Activated naive CD8-positive, alpha-beta T cell treated with anti-CD3 and anti-CD28 coated beads, Interleukin-2, amount 10 ng/mL, durations not matched to agents 7 days and 5 days (primary cell): Measurements from ENCODE around the gene CDCA7. TPM values are rescaled to one million over a fixed set of nuclear protein-coding genes. Genes with fewer than 3 reads are reported as not detected.
"Not testable (repeated sequence)": the region's sequence is repeated elsewhere in the genome, so short reads cannot be mapped to it uniquely, and the experiment has no call there.

ENCODE experiments used
- ATAC-seq: fragments of 150-1000 bp; cut with Tn5 transposase; one replicate; pipeline ENCODE4 v1.10.0; 2021; ENCODE audit warnings: low read depth, moderate library complexity
- POLR2A ChIA-PET: fragments of 350-600 bp; sonication (Branson Sonifier 250); formaldehyde crosslinking; loops from one replicate; lab custom pipeline; 2021; ENCODE audit warnings: antibody characterized with exemption; lab: Charles Lee
- DNase-seq: peaks from one replicate; pipeline ENCODE4 v3.0.0; 2021
- H3K27ac Mint-ChIP-seq: one replicate; pipeline ENCODE4 v1.8.0; 2022; ENCODE audit warnings: mild to moderate bottlenecking, mixed read lengths
- H3K27me3 Mint-ChIP-seq: one replicate; pipeline ENCODE4 v1.8.0; 2022; ENCODE audit warnings: mild to moderate bottlenecking, moderate library complexity, mixed read lengths
- H3K36me3 Mint-ChIP-seq: one replicate; pipeline ENCODE4 v1.8.0; 2021; ENCODE audit warnings: mild to moderate bottlenecking, mixed read lengths
- H3K4me1 Mint-ChIP-seq: one replicate; pipeline ENCODE4 v1.8.0; 2021; ENCODE audit warnings: mixed read lengths
- H3K4me3 Mint-ChIP-seq: one replicate; pipeline ENCODE4 v1.8.0; 2022; ENCODE audit warnings: mild to moderate bottlenecking, moderate library complexity, mixed read lengths
- H3K9me3 Mint-ChIP-seq: one replicate; pipeline ENCODE4 v1.8.0; 2021; ENCODE audit warnings: mixed read lengths
- total RNA-seq, 2 experiments: library from RNA; stranded (reverse); gene quantifications; one replicate each; pipeline ENCODE4 v1.2.3, GENCODE V29; 2021

CDCA7 gene
- total RNA-seq, 2 experiments from 2014 or later, result 77.8 to 81.5 TPM

DNA sequence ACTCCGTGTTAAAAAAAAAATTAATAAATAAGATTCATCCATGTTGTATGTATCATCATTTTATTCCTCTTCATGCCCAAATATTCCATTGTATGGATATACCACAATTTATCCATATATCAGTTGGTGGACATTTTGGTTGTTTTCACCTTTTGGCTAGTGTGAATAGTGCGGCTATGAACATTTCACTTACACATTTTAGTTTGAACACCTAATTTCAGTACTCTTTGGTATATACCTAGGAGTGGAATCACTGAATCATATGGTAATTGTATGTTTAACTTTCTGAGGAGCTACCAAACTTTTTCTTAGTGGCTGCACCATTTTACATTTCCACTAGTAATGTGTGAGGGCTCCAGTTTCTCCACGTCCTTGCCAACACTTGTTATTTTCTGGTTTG is 20.0 kb downstream of the CDCA7 start:
- H3K4me1 Mint-ChIP-seq, result peaks cover 10% of the 10 kb centered on the region
- no peak overlapping the region for H3K4me3 Mint-ChIP-seq
- no peak overlapping the region for H3K27ac Mint-ChIP-seq
- no peak for ATAC-seq
- H3K9me3 Mint-ChIP-seq, result no peaks in the 10 kb centered on the region
- H3K27me3 Mint-ChIP-seq, result no peaks in the 10 kb centered on the region
- POLR2A ChIA-PET, result no interaction called here
- H3K36me3 Mint-ChIP-seq, result peaks cover 43% of the 10 kb centered on the region
- no peak for DNase-seq

DNA sequence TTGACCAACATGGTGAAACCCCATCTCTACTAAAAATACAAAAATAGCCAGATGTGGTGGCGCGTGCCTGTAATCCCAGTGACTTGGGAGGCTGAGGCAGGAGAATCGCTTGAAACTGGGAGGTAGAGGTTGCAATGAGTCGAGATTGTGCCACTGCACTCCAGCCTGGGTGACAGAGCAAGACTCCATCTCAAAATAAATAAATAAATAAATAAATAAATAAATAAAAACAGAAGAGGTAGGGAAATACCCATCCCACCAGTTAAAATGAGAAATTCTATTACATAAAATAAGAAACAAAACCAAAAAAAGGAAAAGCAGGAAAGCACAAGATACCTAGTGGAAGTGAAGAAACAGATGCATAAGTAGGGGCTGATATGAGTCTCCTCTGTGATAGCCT is 30.9 kb downstream of the CDCA7 start:
- POLR2A ChIA-PET, DNase-seq, ATAC-seq, H3K27me3 Mint-ChIP-seq, H3K27ac Mint-ChIP-seq, H3K4me1 Mint-ChIP-seq, H3K9me3 Mint-ChIP-seq, H3K4me3 Mint-ChIP-seq: not testable (repeated sequence)
- H3K36me3 Mint-ChIP-seq, result peaks cover 16% of the 10 kb centered on the region

DNA sequence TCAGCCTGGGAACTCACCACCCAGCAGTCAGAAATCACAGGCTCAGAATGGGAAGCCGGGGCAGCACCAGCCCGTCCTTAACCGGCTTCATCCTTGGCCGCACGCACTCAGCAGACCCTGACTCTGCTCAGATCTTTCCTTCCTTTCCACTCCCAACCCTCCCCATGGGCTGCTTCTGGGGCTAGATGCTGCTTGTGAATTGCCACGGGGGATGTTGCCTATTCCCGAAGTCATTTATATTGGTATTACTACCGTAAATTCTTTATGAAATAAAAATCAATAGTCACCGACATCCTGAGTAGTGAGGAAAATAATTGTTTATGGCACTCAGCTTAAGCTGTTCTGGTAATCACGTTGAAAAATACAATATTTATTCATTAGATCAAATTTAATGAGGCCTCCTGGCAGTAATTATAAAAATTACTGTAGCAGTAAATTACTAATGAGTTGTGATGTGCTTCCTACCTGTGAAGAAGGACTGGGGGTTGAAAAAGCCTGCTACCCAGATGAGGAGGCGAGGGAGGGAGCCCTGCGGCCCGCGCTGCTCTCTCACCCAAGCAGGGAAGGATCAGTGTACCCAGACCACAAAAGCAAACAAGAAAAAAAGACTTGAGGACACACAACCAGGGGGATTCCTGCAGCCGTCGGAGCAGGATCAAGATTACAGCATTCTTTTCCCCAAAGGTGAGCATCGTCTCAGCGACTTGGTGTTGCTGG is 31.5 kb downstream of the CDCA7 start:
- H3K9me3 Mint-ChIP-seq, result no peaks in the 10 kb centered on the region
- DNase-seq, result no peak
- no peak overlapping the region for H3K4me3 Mint-ChIP-seq
- no peaks in the 10 kb centered on the region for H3K4me1 Mint-ChIP-seq
- H3K36me3 Mint-ChIP-seq, result peaks cover 11% of the 10 kb centered on the region
- no peak overlapping the region for H3K27ac Mint-ChIP-seq
- POLR2A ChIA-PET, result no interaction called here
- ATAC-seq, result no peak
- no peaks in the 10 kb centered on the region for H3K27me3 Mint-ChIP-seq

DNA sequence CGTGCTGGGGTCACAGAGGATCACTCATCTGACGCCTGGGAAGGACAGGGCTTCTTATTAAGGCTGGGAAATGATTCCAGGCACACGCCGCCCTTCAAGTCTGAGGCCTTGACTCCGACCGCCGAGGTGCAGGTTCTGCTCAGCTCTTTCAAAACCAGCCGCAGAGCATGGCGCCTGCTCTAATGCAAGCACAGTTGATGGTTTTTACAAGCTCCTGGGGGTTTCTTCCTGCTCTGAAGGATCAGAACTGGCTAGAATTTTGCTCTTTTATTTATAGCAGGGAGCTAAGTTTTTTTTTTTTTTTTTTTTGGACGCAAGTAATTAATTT is 32.0 kb downstream of the CDCA7 start:
- H3K27me3 Mint-ChIP-seq, result no peaks in the 10 kb centered on the region
- peaks cover 11% of the 10 kb centered on the region for H3K36me3 Mint-ChIP-seq
- H3K27ac Mint-ChIP-seq, result no peak overlapping the region
- no peak overlapping the region for H3K4me3 Mint-ChIP-seq
- DNase-seq (no peak), ATAC-seq (no peak)
- no peaks in the 10 kb centered on the region for H3K9me3 Mint-ChIP-seq
- no peaks in the 10 kb centered on the region for H3K4me1 Mint-ChIP-seq
- POLR2A ChIA-PET, result no interaction called here

DNA sequence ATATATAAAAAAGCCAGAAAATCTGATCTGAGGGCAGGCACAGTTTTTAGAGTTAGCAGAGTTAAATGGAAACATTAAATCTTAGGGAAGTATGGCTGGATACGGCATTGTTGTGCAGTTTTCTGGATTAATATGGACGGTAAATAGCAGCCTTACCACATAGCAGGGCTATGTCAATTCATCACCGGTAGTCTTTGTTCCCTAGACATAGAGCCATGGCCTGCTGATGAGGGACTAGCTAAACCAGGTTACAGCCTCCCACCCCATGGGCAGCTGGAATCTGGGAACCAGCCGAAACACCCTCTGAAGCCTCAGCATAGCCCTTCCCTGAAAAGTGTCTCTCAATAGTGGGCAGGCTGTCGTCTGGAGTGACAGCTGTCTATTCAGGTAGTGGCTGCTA is 32.4 kb downstream of the CDCA7 start:
- H3K9me3 Mint-ChIP-seq, result no peaks in the 10 kb centered on the region
- H3K27ac Mint-ChIP-seq, result no peak overlapping the region
- no peak for DNase-seq
- H3K36me3 Mint-ChIP-seq, result peaks cover 11% of the 10 kb centered on the region
- H3K27me3 Mint-ChIP-seq, result no peaks in the 10 kb centered on the region
- POLR2A ChIA-PET, result no interaction called here
- ATAC-seq, result no peak
- H3K4me3 Mint-ChIP-seq, result no peak overlapping the region
- H3K4me1 Mint-ChIP-seq, result no peaks in the 10 kb centered on the region

DNA sequence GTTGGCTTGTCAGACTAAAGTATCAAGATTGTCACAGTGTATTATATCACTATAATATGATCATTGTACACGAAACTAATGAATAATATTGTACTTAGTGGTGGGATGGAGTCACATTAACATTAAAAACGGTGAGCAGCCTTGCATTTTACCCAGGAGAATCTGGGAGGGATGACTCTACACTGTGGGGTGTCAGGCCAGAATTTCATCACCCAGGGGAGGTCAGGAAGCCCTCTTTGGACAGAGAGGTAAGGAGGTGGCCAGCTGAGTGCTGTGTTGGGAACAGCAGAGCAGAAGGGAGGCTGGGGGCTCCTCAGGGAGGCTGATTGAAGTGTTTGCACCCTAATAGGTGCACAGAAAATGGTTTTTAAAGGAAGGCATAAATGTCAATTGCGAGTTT is 33.0 kb downstream of the CDCA7 start:
- H3K4me1 Mint-ChIP-seq, result no peaks in the 10 kb centered on the region
- H3K36me3 Mint-ChIP-seq, result peaks cover 11% of the 10 kb centered on the region
- DNase-seq (no peak), ATAC-seq (no peak)
- POLR2A ChIA-PET, result no interaction called here
- no peaks in the 10 kb centered on the region for H3K9me3 Mint-ChIP-seq
- H3K27ac Mint-ChIP-seq, result no peak overlapping the region
- H3K4me3 Mint-ChIP-seq, result no peak overlapping the region
- H3K27me3 Mint-ChIP-seq, result no peaks in the 10 kb centered on the region

DNA sequence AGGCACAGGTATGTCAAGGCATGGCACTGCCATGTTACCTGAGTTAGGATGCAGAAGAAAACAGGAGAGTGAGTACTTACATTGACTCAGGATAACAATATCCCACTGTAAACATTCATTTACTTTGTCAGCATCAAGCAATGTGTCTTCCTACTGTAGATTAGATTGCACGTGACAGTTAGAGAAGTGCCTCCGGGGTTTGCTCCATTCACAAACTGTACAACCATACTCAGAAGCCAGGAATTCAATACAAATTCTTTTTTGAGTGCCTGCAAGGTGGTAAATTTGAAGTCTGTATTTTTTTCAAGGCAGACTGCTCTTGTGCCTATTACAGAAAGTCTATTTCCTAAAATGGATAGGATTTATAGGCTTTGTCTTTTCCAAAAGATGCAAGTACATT is 34.1 kb downstream of the CDCA7 start:
- peaks cover 5% of the 10 kb centered on the region for H3K36me3 Mint-ChIP-seq
- DNase-seq (no peak), ATAC-seq (no peak)
- peaks cover 10% of the 10 kb centered on the region for H3K27me3 Mint-ChIP-seq
- no peaks in the 10 kb centered on the region for H3K9me3 Mint-ChIP-seq
- no peak overlapping the region for H3K4me3 Mint-ChIP-seq
- POLR2A ChIA-PET, result no interaction called here
- H3K4me1 Mint-ChIP-seq, result no peaks in the 10 kb centered on the region
- no peak overlapping the region for H3K27ac Mint-ChIP-seq

DNA sequence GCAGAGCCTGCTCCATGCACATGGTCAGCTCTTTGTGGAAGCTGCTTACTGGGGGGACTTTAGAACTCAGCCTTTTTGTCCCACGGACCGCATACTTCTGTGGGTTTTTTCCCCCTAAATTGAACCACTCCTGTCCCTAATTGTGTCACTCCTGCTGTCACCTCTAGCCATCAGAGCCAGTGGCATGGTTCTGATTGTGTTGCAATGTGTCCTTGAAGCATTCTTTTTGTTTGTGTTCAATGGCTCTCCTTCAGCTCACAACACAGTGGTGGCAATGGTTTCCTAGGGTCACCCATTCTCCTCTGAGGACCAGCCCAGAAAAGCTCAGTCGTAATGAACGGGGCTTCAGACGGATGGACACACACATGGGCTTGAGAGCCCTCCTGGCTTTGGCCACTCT is 35.4 kb downstream of the CDCA7 start:
- ATAC-seq, result no peak
- POLR2A ChIA-PET, result no interaction called here
- H3K27me3 Mint-ChIP-seq, result peaks cover 17% of the 10 kb centered on the region
- H3K4me1 Mint-ChIP-seq, result no peaks in the 10 kb centered on the region
- H3K4me3 Mint-ChIP-seq, result no peak overlapping the region
- H3K27ac Mint-ChIP-seq, result no peak overlapping the region
- no peak for DNase-seq
- H3K36me3 Mint-ChIP-seq, result no peaks in the 10 kb centered on the region
- no peaks in the 10 kb centered on the region for H3K9me3 Mint-ChIP-seq

DNA sequence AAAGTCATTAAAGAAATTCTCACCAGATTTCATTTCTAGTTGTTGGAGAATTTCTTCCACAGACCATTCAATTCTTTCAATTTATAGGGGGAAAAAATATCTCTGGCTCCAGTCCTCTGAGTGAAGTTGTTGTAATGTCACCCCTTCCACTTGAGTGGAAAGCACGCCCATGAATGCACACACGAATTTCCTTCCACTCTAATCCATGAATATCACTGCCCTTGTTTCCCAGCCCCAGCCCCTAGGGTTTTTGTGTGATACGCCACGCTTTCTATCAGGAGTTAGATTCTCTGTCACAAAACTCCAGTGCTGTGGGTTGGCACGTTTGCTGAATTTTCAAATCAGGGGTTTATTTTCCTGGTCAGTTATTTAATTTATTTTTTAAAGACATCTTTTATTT is 38.1 kb downstream of the CDCA7 start:
- POLR2A ChIA-PET, result no interaction called here
- Mint-ChIP-seq H3K4me3 (no peak overlapping the region), H3K36me3 (no peaks in the 10 kb centered on the region), H3K27ac (no peak overlapping the region), H3K4me1 (no peaks in the 10 kb centered on the region), H3K27me3 (peaks cover 26% of the 10 kb centered on the region), H3K9me3 (no peaks in the 10 kb centered on the region)
- DNase-seq (no peak), ATAC-seq (no peak)

DNA sequence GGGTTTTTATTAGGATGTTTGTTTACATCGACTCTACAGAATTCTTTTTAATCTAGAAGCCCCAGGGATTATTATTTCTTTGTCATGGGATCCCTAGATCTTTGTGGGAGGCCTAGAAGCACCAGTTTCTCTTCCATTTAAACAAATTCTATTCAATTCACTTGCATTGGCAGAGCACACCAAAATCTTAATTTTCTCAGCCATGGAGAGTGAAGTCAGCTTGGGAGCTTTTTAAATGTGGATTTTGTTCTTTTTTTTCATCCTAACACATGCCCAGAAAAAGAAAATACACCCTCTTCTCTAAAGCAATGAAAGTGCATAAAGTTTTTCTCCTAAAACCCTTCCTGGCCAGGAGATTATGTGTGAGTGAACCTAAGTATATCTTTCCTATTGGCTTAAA is 38.5 kb downstream of the CDCA7 start:
- peaks cover 26% of the 10 kb centered on the region for H3K27me3 Mint-ChIP-seq
- ATAC-seq (no peak), DNase-seq (no peak)
- no peaks in the 10 kb centered on the region for H3K4me1 Mint-ChIP-seq
- POLR2A ChIA-PET, result no interaction called here
- H3K27ac Mint-ChIP-seq, result no peak overlapping the region
- H3K4me3 Mint-ChIP-seq, result no peak overlapping the region
- H3K9me3 Mint-ChIP-seq, result no peaks in the 10 kb centered on the region
- H3K36me3 Mint-ChIP-seq, result no peaks in the 10 kb centered on the region

DNA sequence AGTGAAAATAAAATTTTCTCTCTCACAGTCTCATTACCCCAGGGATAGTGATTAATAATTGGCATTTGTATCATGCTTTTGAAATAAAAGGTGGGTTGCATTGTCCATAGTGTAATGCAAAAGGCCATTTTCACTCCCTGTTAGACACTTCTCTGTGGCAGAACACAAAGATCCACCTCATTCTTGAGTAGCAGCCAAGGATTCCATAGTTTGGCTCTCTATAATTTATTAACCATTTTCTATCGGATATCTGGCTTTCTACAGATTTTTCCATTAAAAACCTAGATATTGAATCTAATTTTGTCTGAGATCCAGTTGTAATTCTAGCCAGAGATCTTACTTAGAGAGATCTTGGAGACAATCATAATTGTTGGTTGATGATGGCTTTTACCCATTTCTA is 39.0 kb downstream of the CDCA7 start:
- no peak overlapping the region for H3K4me3 Mint-ChIP-seq
- no peaks in the 10 kb centered on the region for H3K4me1 Mint-ChIP-seq
- H3K27ac Mint-ChIP-seq, result no peak overlapping the region
- H3K27me3 Mint-ChIP-seq, result peaks cover 26% of the 10 kb centered on the region
- no peaks in the 10 kb centered on the region for H3K9me3 Mint-ChIP-seq
- DNase-seq (no peak), ATAC-seq (no peak)
- POLR2A ChIA-PET, result no interaction called here
- H3K36me3 Mint-ChIP-seq, result no peaks in the 10 kb centered on the region

DNA sequence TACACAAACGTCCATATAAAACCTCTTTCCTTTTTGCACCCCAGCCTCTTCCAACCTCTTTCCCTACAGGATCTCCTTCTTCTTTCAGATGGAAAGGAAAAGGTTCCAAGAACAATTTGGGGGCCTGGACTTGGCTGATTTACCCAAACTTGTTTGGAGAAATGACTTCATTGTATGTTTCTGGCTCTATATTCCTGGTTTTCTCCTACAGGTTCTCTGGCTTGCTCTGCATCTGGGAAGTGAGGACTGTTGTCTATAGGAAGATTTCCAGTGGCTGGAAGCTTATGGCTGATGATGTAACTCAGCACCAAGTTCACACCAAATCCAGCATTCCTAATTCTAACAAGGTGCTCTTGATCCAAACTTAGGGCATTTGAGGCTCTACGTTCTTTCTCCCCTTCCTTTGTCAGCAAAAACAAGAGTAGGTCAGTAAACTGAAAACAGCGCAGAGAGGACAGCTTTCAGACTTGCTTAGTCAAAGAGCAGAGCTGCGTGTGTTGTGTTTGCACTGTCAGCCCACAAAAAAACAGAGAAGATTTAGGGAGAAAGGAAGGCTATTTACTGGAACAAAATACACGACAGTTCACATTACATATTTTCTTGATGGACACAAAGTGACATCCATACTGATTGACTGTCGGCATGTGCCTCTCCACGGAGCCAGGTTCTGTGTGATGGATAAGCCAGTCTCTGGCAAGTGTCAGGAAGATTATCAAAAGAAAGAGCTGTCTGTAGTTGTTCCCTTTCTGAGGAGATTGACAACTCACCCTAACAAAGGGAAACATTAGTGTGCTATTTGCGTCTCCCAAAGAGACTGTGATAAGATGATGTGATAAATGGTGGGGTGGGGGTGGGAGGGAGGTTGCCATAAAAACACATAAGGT is 39.7 kb downstream of the CDCA7 start:
- H3K9me3 Mint-ChIP-seq, result no peaks in the 10 kb centered on the region
- no peaks in the 10 kb centered on the region for H3K4me1 Mint-ChIP-seq
- H3K36me3 Mint-ChIP-seq, result no peaks in the 10 kb centered on the region
- no peak overlapping the region for H3K27ac Mint-ChIP-seq
- DNase-seq (no peak), ATAC-seq (no peak)
- H3K27me3 Mint-ChIP-seq, result peaks cover 30% of the 10 kb centered on the region
- POLR2A ChIA-PET, result no interaction called here
- H3K4me3 Mint-ChIP-seq, result no peak overlapping the region

DNA sequence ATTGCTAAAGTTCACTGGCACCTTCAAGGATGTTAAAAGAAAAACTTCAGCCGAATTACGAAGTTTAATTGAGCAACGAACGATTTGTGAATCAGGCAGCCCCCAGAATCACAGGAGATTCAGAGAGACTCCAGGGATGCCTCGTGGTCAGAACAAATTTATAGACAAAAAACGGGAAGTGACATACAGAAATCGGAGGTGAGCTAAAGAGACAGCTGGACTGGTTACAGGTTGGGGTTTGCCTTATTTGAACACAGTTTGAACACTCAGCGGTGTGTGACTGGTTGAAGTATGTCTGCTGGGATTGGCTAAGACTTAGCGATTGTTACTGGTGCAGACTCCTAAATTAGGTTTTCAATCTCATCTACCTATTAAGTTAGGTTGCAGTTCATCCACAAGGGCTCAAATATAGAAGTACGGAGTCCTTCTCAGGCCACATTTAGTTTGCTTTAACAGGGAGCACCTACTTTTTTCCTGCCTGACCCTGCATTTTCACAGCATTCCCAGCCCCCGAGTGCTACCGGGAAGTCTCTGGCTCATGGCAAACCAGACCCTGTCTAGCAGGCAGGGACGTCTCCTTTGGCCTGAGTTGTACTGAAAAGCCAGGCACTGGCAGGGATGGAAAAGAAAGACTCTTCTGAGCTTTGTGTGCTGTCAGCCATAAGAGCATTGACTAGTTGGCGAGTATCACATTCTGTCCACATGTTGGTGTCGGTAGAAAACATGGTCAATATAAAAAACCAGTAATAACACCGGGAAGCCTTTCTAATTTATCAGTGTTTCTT is 41.1 kb downstream of the CDCA7 start:
- DNase-seq (no peak), ATAC-seq (no peak)
- no peaks in the 10 kb centered on the region for H3K9me3 Mint-ChIP-seq
- POLR2A ChIA-PET, result no interaction called here
- no peaks in the 10 kb centered on the region for H3K4me1 Mint-ChIP-seq
- H3K36me3 Mint-ChIP-seq, result no peaks in the 10 kb centered on the region
- no peak overlapping the region for H3K27ac Mint-ChIP-seq
- peaks cover 42% of the 10 kb centered on the region for H3K27me3 Mint-ChIP-seq
- H3K4me3 Mint-ChIP-seq, result no peak overlapping the region
